GM12801 (cell line): Measurements from ENCODE around the gene ATG16L1.

ENCODE experiments used
- CTCF ChIP-seq: IDR thresholded peaks from one replicate; pipeline ENCODE4 v1.5.1; 2011; ENCODE audit warnings: control low read depth; ENCODE audit not compliant: insufficient read length; ENCODE audit errors: extremely low read depth

Gene ATG16L1

GRCh38 chr2:233295891-233296290 is 44.4 kb downstream of the ATG16L1 start:
- no peak for TF ChIP-seq CTCF

- TF ChIP-seq CTCF, result no peak
These were observed 45.6 kb downstream of the ATG16L1 start for GRCh38 chr2:233297076-233297475.

- no peak for TF ChIP-seq CTCF
These were observed 48.9 kb downstream of the ATG16L1 start for GRCh38 chr2:233300401-233300800.

- no peak for TF ChIP-seq CTCF
These were observed 49.8 kb downstream of the ATG16L1 start for GRCh38 chr2:233301248-233301647.

GRCh38 chr2:233301811-233302210 is 50.3 kb downstream of the ATG16L1 start:
- TF ChIP-seq CTCF, result no peak

GRCh38 chr2:233303252-233303651 is 51.8 kb downstream of the ATG16L1 start:
- no peak for TF ChIP-seq CTCF

GRCh38 chr2:233307565-233307964 is 56.1 kb downstream of the ATG16L1 start, which contains the start of gene SAG:
TSS of gene SAG (plus strand) at chr2:233307816. CDS start at chr2:233309190, 1,374 bp downstream.
- TF ChIP-seq CTCF, result no peak

- no peak for TF ChIP-seq CTCF
These were observed 59.9 kb downstream of the ATG16L1 start for GRCh38 chr2:233311241-233311926.
